ENCODE results near the gene DSP. TPM values are rescaled to one million over a fixed set of nuclear protein-coding genes. Genes with fewer than 3 reads are reported as not detected.

The DSP gene
- total RNA-seq, 1 experiment from 2014 or later = 104 TPM

DNA sequence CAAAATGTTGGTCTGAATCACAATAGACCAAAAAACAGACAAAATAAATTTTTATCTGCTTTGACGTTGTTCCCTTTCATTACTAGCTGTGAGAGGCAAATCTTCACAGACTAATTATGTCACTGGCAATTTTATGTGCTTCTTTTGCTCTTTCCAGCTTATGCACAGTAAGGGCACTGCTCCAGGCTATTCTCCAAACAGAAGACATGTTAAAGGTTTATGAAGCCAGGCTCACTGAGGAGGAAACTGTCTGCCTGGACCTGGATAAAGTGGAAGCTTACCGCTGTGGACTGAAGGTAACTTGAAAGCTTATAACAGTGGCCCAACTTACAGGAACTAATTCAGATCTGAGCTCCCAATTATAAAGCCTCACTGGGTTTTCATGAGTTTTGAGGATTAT lies 33.0 kb downstream of the DSP start:
- Histone ChIP-seq H3K27ac (ENCODE audit: low read depth, low read length) (no peak overlapping the region), H3K36me3 (ENCODE audit: control insufficient read depth in 1 of 2, insufficient read depth in 2 of 2, low read length in 2 of 2) (peaks cover 77 to 80% of the 10 kb centered on the region in 2 experiments), H2AFZ (ENCODE audit: low read depth, low read length, poor library complexity, severe bottlenecking) (no peak overlapping the region), H3K9me3 (ENCODE audit: control insufficient read depth in 1 of 2, insufficient read depth in 1 of 2, low read depth in 1 of 2, low read length in 2 of 2) (no peaks in the 10 kb centered on the region), H3K4me1 (ENCODE audit: control insufficient read depth in 1 of 2, insufficient read depth in 2 of 2, low read length in 2 of 2) (no peaks in the 10 kb centered on the region), H3K9ac (ENCODE audit: low read length) (no peak overlapping the region), H4K20me1 (ENCODE audit: insufficient read depth) (no peaks in the 10 kb centered on the region), H3K4me3 (replicated peaks in 1 of 2; ENCODE audit: low read depth in 1 of 2, low read length in 2 of 2) (no peak overlapping the region), H3K9me2 (ENCODE audit: insufficient read depth) (no peaks in the 10 kb centered on the region), H3K27me3 (ENCODE audit: insufficient read depth, low read length) (no peaks in the 10 kb centered on the region), H3K79me2 (ENCODE audit: insufficient read depth, low read length) (no peaks in the 10 kb centered on the region), H3K4me2 (ENCODE audit: low read length) (no peak overlapping the region)
- RAD21 ChIA-PET (ENCODE audit: low non-redundant PET in 1 of 2, low total read pairs in 2 of 2, uncharacterized antibody in 2 of 2, unreplicated experiment in 2 of 2) = no interaction called here
- BruUV-seq (replicated peaks) = no TSS peak
- intact Hi-C loops (cut with micrococcal nuclease) = no loop called here
- ATAC-seq (no peak), DNase-seq (ENCODE audit: low read depth, low spot score) (no peak)
- TF ChIP-seq CEBPB (IDR thresholded peaks at IDR 0.05; ENCODE audit: low read depth) = no peak
- no peak for TF ChIP-seq EZH2phosphoT487 (IDR thresholded peaks at IDR 0.05; ENCODE audit: borderline replicate concordance)
- no peak for TF ChIP-seq TCF7L2 (IDR thresholded peaks at IDR 0.05; ENCODE audit: borderline replicate concordance, extremely low read depth, insufficient read depth, insufficient read length)
- TF ChIP-seq, protein P1, sequence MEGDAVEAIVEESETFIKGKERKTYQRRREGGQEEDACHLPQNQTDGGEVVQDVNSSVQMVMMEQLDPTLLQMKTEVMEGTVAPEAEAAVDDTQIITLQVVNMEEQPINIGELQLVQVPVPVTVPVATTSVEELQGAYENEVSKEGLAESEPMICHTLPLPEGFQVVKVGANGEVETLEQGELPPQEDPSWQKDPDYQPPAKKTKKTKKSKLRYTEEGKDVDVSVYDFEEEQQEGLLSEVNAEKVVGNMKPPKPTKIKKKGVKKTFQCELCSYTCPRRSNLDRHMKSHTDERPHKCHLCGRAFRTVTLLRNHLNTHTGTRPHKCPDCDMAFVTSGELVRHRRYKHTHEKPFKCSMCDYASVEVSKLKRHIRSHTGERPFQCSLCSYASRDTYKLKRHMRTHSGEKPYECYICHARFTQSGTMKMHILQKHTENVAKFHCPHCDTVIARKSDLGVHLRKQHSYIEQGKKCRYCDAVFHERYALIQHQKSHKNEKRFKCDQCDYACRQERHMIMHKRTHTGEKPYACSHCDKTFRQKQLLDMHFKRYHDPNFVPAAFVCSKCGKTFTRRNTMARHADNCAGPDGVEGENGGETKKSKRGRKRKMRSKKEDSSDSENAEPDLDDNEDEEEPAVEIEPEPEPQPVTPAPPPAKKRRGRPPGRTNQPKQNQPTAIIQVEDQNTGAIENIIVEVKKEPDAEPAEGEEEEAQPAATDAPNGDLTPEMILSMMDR (IDR thresholded peaks at IDR 0.05 in 2 of 3, conservative IDR thresholded peaks at IDR 0.05 in 1 of 3; ENCODE audit: borderline replicate concordance in 1 of 3, insufficient read depth in 1 of 3, low read depth in 2 of 3, low read length in 2 of 3) = no peak
- no peak for TF ChIP-seq JUND (IDR thresholded peaks at IDR 0.05)
- TF ChIP-seq SIN3A (IDR thresholded peaks at IDR 0.05; ENCODE audit: low read depth) = no peak
- TF ChIP-seq ZNF274 (IDR thresholded peaks at IDR 0.05; ENCODE audit: low read depth, low read length) = no peak
- TF ChIP-seq POLR2A (IDR thresholded peaks at IDR 0.05; ENCODE audit: borderline replicate concordance, extremely low read depth, insufficient read depth, insufficient read length) = no peak
- TF ChIP-seq YY1 (IDR thresholded peaks at IDR 0.05; ENCODE audit: extremely low read depth, insufficient replicate concordance, low read depth, low read length) = no peak
- TF ChIP-seq ZFX (IDR thresholded peaks at IDR 0.05) = no peak
- POLR2A ChIA-PET = no interaction called here
- CTCF ChIA-PET = no interaction called here

All from HCT116 (cell line).